ENCODE measurements around the gene PLCB1. TPM values are rescaled to one million over a fixed set of nuclear protein-coding genes. Genes with fewer than 3 reads are reported as not detected.
"Not testable (repeated sequence)": the region's sequence is repeated elsewhere in the genome, so short reads cannot be mapped to it uniquely, and the experiment has no call there.

Gene PLCB1
- total and polyA plus RNA-seq, 3 experiments from 2014 or later, result 8.5 to 9.9 (median 8.8) TPM

DNA sequence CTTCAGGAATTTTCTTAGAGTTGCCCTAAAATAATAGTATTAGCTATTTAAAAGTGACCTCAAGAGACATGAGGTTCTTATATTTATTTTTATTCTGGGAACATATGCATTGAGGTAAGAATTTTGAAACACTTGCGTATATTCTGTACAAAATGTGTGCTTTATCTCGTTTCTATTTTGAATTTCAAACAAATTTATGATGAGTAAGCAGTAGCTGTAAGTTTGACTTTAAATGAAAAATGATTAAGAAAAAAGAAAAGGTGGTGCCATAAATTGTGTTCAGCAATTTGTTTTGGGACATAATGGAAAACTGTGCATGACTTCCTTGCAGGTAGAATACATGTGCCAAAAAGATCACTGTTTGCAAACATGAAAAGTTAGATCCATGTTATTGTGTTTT lies 503.8 kb downstream of the PLCB1 start:
- CTCF ChIA-PET, result no interaction called here
- Mint-ChIP-seq H3K9me3 (peaks cover 0 to 1% (median 0%) of the 10 kb centered on the region in 5 donors), H3K27ac (no peak overlapping the region), H3K36me3 (peaks cover 1 to 7% (median 3%) of the 10 kb centered on the region in 3 donors), H3K4me1 (no peaks in the 10 kb centered on the region), H3K27me3 (no peaks in the 10 kb centered on the region), H3K4me3 (no peak overlapping the region)
- Histone ChIP-seq H3K36me3 (ENCODE audit: insufficient read depth, low read length) (no peaks in the 10 kb centered on the region), H3K27ac (ENCODE audit: low read depth, low read length) (no peak overlapping the region), H3K9me3 (ENCODE audit: low read length) (no peaks in the 10 kb centered on the region), H3K4me3 (ENCODE audit: low read length) (no peak overlapping the region), H3K27me3 (ENCODE audit: insufficient read depth, low read length, poor library complexity, severe bottlenecking) (no peaks in the 10 kb centered on the region), H3K4me1 (ENCODE audit: insufficient read depth, low read length) (no peaks in the 10 kb centered on the region)
- POLR2A ChIA-PET, result no interaction called here
- no peak for DNase-seq

DNA sequence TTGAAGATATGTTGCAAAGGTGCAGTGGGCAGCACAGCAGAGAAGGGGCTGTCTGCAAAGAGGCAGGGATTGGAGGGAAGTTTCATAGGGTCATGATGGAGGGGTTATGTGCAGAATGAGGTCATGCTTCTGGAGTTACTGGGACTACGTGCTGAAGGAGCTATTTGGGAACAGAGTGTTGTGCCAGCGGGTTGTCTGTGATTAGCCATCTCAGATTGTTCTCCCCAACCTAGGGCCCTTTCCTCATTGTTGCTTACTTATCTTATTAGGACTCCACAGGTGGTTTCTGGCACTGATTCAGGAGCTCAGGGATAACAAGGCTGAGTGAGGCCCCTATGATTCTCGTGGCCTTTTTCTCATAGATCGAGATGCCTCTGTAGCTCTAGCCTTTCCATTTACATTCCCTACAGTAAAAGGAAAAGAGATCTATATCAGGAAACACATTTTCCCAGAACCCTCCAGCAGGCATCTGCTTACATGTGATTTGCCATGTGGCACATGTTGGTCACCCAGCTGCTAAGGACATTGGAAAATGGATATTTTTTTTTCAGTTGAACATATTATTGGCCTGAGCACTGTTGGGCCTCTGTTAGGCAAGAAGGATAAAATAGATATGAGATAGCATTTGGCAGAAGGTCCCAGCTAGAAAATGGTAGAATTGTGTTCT lies 507.2 kb downstream of the PLCB1 start:
- Mint-ChIP-seq H3K36me3 (peaks cover 0 to 4% (median 2%) of the 10 kb centered on the region in 3 donors), H3K27me3 (no peaks in the 10 kb centered on the region)
- CTCF ChIA-PET, result no interaction called here

DNA sequence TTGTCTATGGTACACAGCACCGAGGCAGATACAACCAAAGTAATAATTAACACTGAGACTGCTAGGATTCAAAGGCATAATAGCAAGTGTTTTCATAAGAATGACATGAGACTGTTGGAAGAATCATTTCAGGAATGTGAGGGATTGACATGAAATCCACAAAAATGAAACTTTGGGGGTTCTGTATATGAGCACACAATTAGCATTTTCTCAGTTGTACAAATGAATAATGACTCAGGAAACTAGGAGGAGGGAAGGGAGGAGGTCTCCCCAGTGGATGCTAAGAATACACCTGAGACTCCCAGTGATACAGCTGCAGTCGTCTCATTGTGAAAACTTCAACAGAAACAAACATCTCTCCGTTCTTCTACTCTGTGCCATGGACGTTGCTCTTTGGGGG lies 508.4 kb downstream of the PLCB1 start:
- DNase-seq, result no peak
- H3K9me3 ChIP-seq (ENCODE audit: low read length), result no peaks in the 10 kb centered on the region
- H3K27me3 ChIP-seq (ENCODE audit: insufficient read depth, low read length, poor library complexity, severe bottlenecking), result no peaks in the 10 kb centered on the region
- POLR2A ChIA-PET, result no interaction called here
- Mint-ChIP-seq H3K4me1 (no peaks in the 10 kb centered on the region), H3K9me3 (no peaks in the 10 kb centered on the region), H3K27ac (no peak overlapping the region), H3K36me3 (peaks cover 3 to 4% (median 4%) of the 10 kb centered on the region in 3 donors), H3K4me3 (no peak overlapping the region), H3K27me3 (no peaks in the 10 kb centered on the region)
- H3K4me3 ChIP-seq (ENCODE audit: low read length), result no peak overlapping the region
- no peaks in the 10 kb centered on the region for H3K4me1 ChIP-seq (ENCODE audit: insufficient read depth, low read length)
- H3K36me3 ChIP-seq (ENCODE audit: insufficient read depth, low read length), result no peaks in the 10 kb centered on the region
- no peak overlapping the region for H3K27ac ChIP-seq (ENCODE audit: low read depth, low read length)
- CTCF ChIA-PET, result no interaction called here

More for the DNA sequence above, 507.2 kb downstream of the PLCB1 start:
- H3K4me3 Mint-ChIP-seq, result no peak overlapping the region
- H3K27ac Mint-ChIP-seq, result peak overlapping the region in 1 of 8 donors; percentile 88
- DNase-seq, result no peak
- POLR2A ChIA-PET, result no interaction called here
- H3K9me3 Mint-ChIP-seq, result no peaks in the 10 kb centered on the region
- no peaks in the 10 kb centered on the region for H3K4me1 ChIP-seq (ENCODE audit: insufficient read depth, low read length)
- H3K27me3 ChIP-seq (ENCODE audit: insufficient read depth, low read length, poor library complexity, severe bottlenecking), result no peaks in the 10 kb centered on the region
- H3K36me3 ChIP-seq (ENCODE audit: insufficient read depth, low read length), result no peaks in the 10 kb centered on the region
- H3K4me1 Mint-ChIP-seq, result no peaks in the 10 kb centered on the region
- no peak overlapping the region for H3K27ac ChIP-seq (ENCODE audit: low read depth, low read length)
- no peaks in the 10 kb centered on the region for H3K9me3 ChIP-seq (ENCODE audit: low read length)
- H3K4me3 ChIP-seq (ENCODE audit: low read length), result no peak overlapping the region

DNA sequence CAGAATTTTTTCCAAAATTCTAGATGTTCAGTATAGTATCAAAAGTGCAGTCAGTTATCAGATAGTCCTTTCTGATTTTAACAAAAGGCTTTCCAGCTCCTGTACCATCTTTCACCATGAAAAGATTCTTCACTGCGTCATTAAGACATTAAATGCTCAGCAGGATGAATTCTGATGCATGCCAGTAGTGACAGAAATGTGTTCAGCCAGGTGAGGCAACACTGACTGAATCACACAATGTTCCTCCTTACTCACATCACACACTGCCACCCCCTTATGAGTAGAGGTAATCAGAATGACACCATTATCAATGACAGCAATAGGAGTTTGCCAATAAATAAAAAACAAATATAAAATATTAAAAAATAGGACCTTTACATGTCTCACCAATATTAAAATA lies 510.2 kb downstream of the PLCB1 start:
- Histone ChIP-seq H3K4me1 (ENCODE audit: insufficient read depth, low read length) (no peaks in the 10 kb centered on the region), H3K27ac (ENCODE audit: low read depth, low read length) (no peak overlapping the region), H3K9me3 (ENCODE audit: low read length) (no peaks in the 10 kb centered on the region), H3K36me3 (ENCODE audit: insufficient read depth, low read length) (no peaks in the 10 kb centered on the region), H3K4me3 (ENCODE audit: low read length) (no peak overlapping the region), H3K27me3 (ENCODE audit: insufficient read depth, low read length, poor library complexity, severe bottlenecking) (no peaks in the 10 kb centered on the region)
- Mint-ChIP-seq H3K27me3 (no peaks in the 10 kb centered on the region), H3K4me3 (no peak overlapping the region), H3K4me1 (no peaks in the 10 kb centered on the region), H3K36me3 (peaks cover 7 to 15% (median 14%) of the 10 kb centered on the region in 3 donors), H3K27ac (no peak overlapping the region), H3K9me3 (no peaks in the 10 kb centered on the region)
- no peak for DNase-seq
- CTCF ChIA-PET, result no interaction called here
- POLR2A ChIA-PET, result no interaction called here

DNA sequence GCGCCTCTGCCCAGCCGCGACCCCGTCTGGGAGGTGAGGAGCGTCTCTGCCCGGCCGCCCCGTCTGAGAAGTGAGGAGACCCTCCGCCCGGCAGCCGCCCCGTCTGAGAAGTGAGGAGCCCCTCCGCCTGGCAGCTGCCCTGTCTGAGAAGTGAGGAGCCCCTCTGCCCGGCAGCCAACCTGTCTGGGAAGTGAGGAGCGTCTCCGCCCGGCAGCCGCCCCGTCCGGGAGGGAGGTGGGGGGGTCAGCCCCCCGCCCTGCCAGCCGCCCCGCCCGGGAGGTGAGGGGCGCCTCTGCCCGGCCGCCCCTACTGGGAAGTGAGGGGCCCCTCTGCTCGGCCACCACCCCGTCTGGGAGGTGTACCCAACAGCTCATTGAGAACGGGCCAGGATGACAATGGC lies 512.4 kb downstream of the PLCB1 start:
- H3K36me3 ChIP-seq (ENCODE audit: insufficient read depth, low read length); H3K4me1 ChIP-seq (ENCODE audit: insufficient read depth, low read length); H3K27me3 Mint-ChIP-seq; H3K9me3 Mint-ChIP-seq; H3K4me3 ChIP-seq (ENCODE audit: low read length); CTCF ChIA-PET; H3K27me3 ChIP-seq (ENCODE audit: insufficient read depth, low read length, poor library complexity, severe bottlenecking); DNase-seq; H3K4me3 Mint-ChIP-seq; H3K27ac Mint-ChIP-seq; H3K27ac ChIP-seq (ENCODE audit: low read depth, low read length); H3K9me3 ChIP-seq (ENCODE audit: low read length); H3K4me1 Mint-ChIP-seq; POLR2A ChIA-PET: not testable (repeated sequence)
- H3K36me3 Mint-ChIP-seq, result peaks cover 7 to 21% (median 14%) of the 10 kb centered on the region in 3 donors

DNA sequence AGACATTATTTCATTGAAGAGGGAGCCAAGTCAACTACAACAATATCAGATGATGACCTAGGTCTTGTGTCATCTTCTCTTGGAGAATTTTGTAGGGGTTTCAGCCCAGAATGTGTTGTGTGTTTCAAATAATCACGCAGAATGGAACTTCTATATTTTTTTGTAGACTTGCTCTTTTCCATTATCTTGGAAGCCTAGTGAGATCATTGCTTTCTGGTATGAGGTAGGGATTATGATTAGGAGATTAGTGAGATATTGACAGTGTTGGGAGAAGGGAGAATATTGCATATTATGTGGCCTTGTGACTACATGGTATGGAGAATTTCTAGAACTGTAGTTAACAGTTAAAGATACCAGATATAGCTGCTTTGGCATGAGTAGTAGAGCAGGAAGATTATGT lies 513.3 kb downstream of the PLCB1 start:
- H3K9me3 ChIP-seq (ENCODE audit: low read length), result no peaks in the 10 kb centered on the region
- H3K4me1 ChIP-seq (ENCODE audit: insufficient read depth, low read length), result no peaks in the 10 kb centered on the region
- H3K36me3 Mint-ChIP-seq, result peaks cover 7 to 21% (median 14%) of the 10 kb centered on the region in 3 donors
- no peaks in the 10 kb centered on the region for H3K9me3 Mint-ChIP-seq
- H3K27me3 Mint-ChIP-seq, result no peaks in the 10 kb centered on the region
- CTCF ChIA-PET, result no interaction called here
- no peak overlapping the region for H3K27ac Mint-ChIP-seq
- no peaks in the 10 kb centered on the region for H3K36me3 ChIP-seq (ENCODE audit: insufficient read depth, low read length)
- H3K27me3 ChIP-seq (ENCODE audit: insufficient read depth, low read length, poor library complexity, severe bottlenecking), result no peaks in the 10 kb centered on the region
- H3K4me3 Mint-ChIP-seq, result no peak overlapping the region
- H3K4me1 Mint-ChIP-seq, result peaks cover 0 to 7% (median 5%) of the 10 kb centered on the region in 3 donors
- no peak overlapping the region for H3K27ac ChIP-seq (ENCODE audit: low read depth, low read length)
- POLR2A ChIA-PET, result interaction anchor here (0.6 kb wide), 1 partner anchor 96 kb away, joined by 3 read pairs; no protein-coding TSS in a partner anchor
- DNase-seq, result no peak
- no peak overlapping the region for H3K4me3 ChIP-seq (ENCODE audit: low read length)

DNA sequence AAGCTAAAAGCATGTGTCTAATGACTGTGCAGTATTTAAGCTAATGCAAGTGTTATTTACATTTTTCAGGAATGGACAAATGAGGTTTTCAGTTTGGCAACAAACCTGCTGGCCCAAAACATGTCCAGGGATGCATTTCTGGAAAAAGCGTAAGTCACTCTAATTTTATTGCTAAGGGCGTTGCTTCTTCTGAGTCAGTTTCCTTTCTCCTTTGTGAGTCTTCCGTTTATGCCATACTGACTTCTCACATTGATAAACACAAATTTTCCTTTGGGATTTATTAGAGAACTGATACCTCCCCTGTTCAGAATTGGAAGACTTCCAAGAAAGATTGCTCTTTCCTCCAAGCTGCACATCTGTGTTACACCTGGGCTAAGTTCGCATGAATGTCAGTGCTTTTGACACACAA lies 514.0 kb downstream of the PLCB1 start:
- Histone ChIP-seq H3K27me3 (ENCODE audit: insufficient read depth, low read length, poor library complexity, severe bottlenecking) (no peaks in the 10 kb centered on the region), H3K27ac (ENCODE audit: low read depth, low read length) (no peak overlapping the region), H3K36me3 (ENCODE audit: insufficient read depth, low read length) (no peaks in the 10 kb centered on the region), H3K4me3 (ENCODE audit: low read length) (no peak overlapping the region), H3K9me3 (ENCODE audit: low read length) (no peaks in the 10 kb centered on the region), H3K4me1 (ENCODE audit: insufficient read depth, low read length) (no peaks in the 10 kb centered on the region)
- Mint-ChIP-seq H3K4me3 (no peak overlapping the region), H3K36me3 (peaks cover 7 to 21% (median 14%) of the 10 kb centered on the region in 3 donors), H3K4me1 (peaks cover 0 to 7% (median 5%) of the 10 kb centered on the region in 3 donors), H3K27ac (no peak overlapping the region), H3K27me3 (no peaks in the 10 kb centered on the region), H3K9me3 (no peaks in the 10 kb centered on the region)
- ChIA-PET POLR2A (no interaction called here), CTCF (no interaction called here)
- no peak for DNase-seq

DNA sequence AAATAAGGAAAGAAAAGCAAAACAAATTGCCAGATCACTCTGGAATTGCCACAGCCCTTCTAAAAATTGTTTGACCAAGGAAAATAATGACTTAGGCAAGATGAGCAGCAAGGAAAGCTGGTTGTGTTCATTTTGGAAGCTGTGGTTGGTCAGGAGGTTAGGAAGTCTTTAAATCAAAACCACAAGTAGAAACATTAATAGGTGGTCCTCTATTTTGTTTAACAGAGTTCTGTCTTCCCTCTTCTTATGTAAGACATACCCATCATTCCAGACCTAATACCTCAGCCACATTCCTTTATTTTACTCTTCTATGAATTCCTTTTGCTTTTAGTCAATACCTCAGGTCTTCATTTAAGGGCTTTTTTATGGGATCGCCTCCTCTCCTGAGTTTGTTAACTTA lies 514.6 kb downstream of the PLCB1 start:
- H3K36me3 Mint-ChIP-seq, result peaks cover 7 to 21% (median 14%) of the 10 kb centered on the region in 3 donors

More for the DNA sequence above, 514.6 kb downstream of the PLCB1 start:
- no peak overlapping the region for H3K4me3 Mint-ChIP-seq
- CTCF ChIA-PET, result no interaction called here
- H3K27ac ChIP-seq (ENCODE audit: low read depth, low read length), result no peak overlapping the region
- no peaks in the 10 kb centered on the region for H3K27me3 ChIP-seq (ENCODE audit: insufficient read depth, low read length, poor library complexity, severe bottlenecking)
- POLR2A ChIA-PET, result no interaction called here
- no peak for DNase-seq
- no peak overlapping the region for H3K4me3 ChIP-seq (ENCODE audit: low read length)
- no peaks in the 10 kb centered on the region for H3K27me3 Mint-ChIP-seq
- no peak overlapping the region for H3K27ac Mint-ChIP-seq
- peaks cover 0 to 7% (median 5%) of the 10 kb centered on the region in 3 donors for H3K4me1 Mint-ChIP-seq
- H3K9me3 Mint-ChIP-seq, result no peaks in the 10 kb centered on the region
- no peaks in the 10 kb centered on the region for H3K36me3 ChIP-seq (ENCODE audit: insufficient read depth, low read length)
- no peaks in the 10 kb centered on the region for H3K9me3 ChIP-seq (ENCODE audit: low read length)
- H3K4me1 ChIP-seq (ENCODE audit: insufficient read depth, low read length), result no peaks in the 10 kb centered on the region
